Measurements from ENCODE around the gene APOBEC3C. TPM values are rescaled to one million over a fixed set of nuclear protein-coding genes. Genes with fewer than 3 reads are reported as not detected.
"Not testable (repeated sequence)": the region's sequence is repeated elsewhere in the genome, so short reads cannot be mapped to it uniquely, and the experiment has no call there.

The APOBEC3C gene
- total and polyA plus RNA-seq, 7 donors: 5.3 to 33.6 (median 12.3) TPM

GRCh38 chr22:39029227-39029626 lies 15.2 kb downstream of the APOBEC3C start:
- no peak for DNase-seq
- no peak for TF ChIP-seq POLR2A (IDR thresholded peaks at IDR 0.05)
- no peak for TF ChIP-seq CTCF (IDR thresholded peaks at IDR 0.05)
- TF ChIP-seq EP300 (IDR thresholded peaks at IDR 0.05): no peak
- TF ChIP-seq POLR2AphosphoS5 (IDR thresholded peaks at IDR 0.05): no peak
- Histone ChIP-seq H3K4me3 (no peak overlapping the region), H3K27me3 (no peaks in the 10 kb centered on the region), H3K4me1 (no peaks in the 10 kb centered on the region), H3K27ac (no peak overlapping the region), H3K36me3 (no peaks in the 10 kb centered on the region), H3K9me3 (no peaks in the 10 kb centered on the region)
- intact Hi-C loops (cut with DNase I): no loop called here
- WGBS, 2 donors: 93 to 94% methylated on average over 13 of the region's 13 CpGs

- no peaks in the 10 kb centered on the region for H3K36me3 ChIP-seq
- no peak for TF ChIP-seq EP300 (IDR thresholded peaks at IDR 0.05)
- TF ChIP-seq CTCF (IDR thresholded peaks at IDR 0.05): no peak
- TF ChIP-seq POLR2AphosphoS5 (IDR thresholded peaks at IDR 0.05): no peak
- TF ChIP-seq POLR2A (IDR thresholded peaks at IDR 0.05): no peak
- intact Hi-C loops (cut with DNase I): no loop called here
- no peak for DNase-seq
- no peak overlapping the region for H3K4me3 ChIP-seq
- no peaks in the 10 kb centered on the region for H3K9me3 ChIP-seq
- H3K4me1 ChIP-seq: no peaks in the 10 kb centered on the region
- H3K27me3 ChIP-seq: no peaks in the 10 kb centered on the region
- 93 to 95% methylated on average over 14 of the region's 14 CpGs for WGBS, 2 donors
- H3K27ac ChIP-seq: no peak overlapping the region
These were observed 16.6 kb downstream of the APOBEC3C start for GRCh38 chr22:39030705-39031104.

GRCh38 chr22:39031434-39032295 lies 17.6 kb downstream of the APOBEC3C start:
- H3K27ac ChIP-seq; DNase-seq; H3K36me3 ChIP-seq; H3K27me3 ChIP-seq; H3K4me3 ChIP-seq; H3K4me1 ChIP-seq; intact Hi-C loops (cut with DNase I); H3K9me3 ChIP-seq: not testable (repeated sequence)
- WGBS, 2 donors: 70 to 78% methylated on average over 17 of the region's 18 CpGs

GRCh38 chr22:39037071-39037470 lies 23.0 kb downstream of the APOBEC3C start:
- H3K27ac ChIP-seq; H3K4me3 ChIP-seq; H3K9me3 ChIP-seq; DNase-seq; H3K36me3 ChIP-seq; H3K27me3 ChIP-seq; intact Hi-C loops (cut with DNase I): not testable (repeated sequence)
- WGBS, 2 donors: 50 to 52% methylated on average over 2 of the region's 2 CpGs
- peaks cover 0 to 18% (median 10%) of the 10 kb centered on the region in 4 donors for H3K4me1 ChIP-seq

- H3K4me1 ChIP-seq: peaks cover 0 to 18% (median 10%) of the 10 kb centered on the region in 4 donors
- H3K36me3 ChIP-seq: no peaks in the 10 kb centered on the region
- H3K4me3 ChIP-seq: peak overlapping the region in 1 of 4 donors; percentile 73
- no peaks in the 10 kb centered on the region for H3K27me3 ChIP-seq
- WGBS, 2 donors: 89 to 95% methylated on average over 19 of the region's 19 CpGs
- no peaks in the 10 kb centered on the region for H3K9me3 ChIP-seq
- no peak for DNase-seq
- TF ChIP-seq CTCF (IDR thresholded peaks at IDR 0.05) (no peak), POLR2A (IDR thresholded peaks at IDR 0.05) (no peak), POLR2AphosphoS5 (IDR thresholded peaks at IDR 0.05) (no peak), EP300 (IDR thresholded peaks at IDR 0.05) (no peak)
- intact Hi-C loops (cut with DNase I): no loop called here
- peak overlapping the region; percentile 83 to 91 (median 86) for H3K27ac ChIP-seq
These were observed 25.5 kb downstream of the APOBEC3C start for GRCh38 chr22:39039306-39040126.

GRCh38 chr22:39040155-39040537 lies 26.1 kb downstream of the APOBEC3C start:
- Histone ChIP-seq H3K4me1 (peaks cover 0 to 18% (median 10%) of the 10 kb centered on the region in 4 donors), H3K27ac (peak overlapping the region; percentile 83 to 91 (median 86)), H3K4me3 (peak overlapping the region; percentile 51 to 73 (median 60))
- 27 to 30% methylated on average over 10 to 11 of the region's 14 CpGs for WGBS, 2 donors
- DNase-seq; H3K27me3 ChIP-seq; intact Hi-C loops (cut with DNase I); H3K9me3 ChIP-seq; H3K36me3 ChIP-seq: not testable (repeated sequence)
